MCF 10A (cell line): ENCODE measurements around the gene AFAP1L1. TPM values are rescaled to one million over a fixed set of nuclear protein-coding genes. Genes with fewer than 3 reads are reported as not detected.

Source experiments
- BruUV-seq: library from RNA; stranded (reverse); fragments of 400-500 nt; replicated peaks from 2 replicates; lab custom pipeline; 2021; lab: Mats Ljungman, UMichigan
- CTCF ChIA-PET: fragments of 300-600 bp; sonication (Branson Sonifier 250); formaldehyde crosslinking; extraction: SDS; loops from one replicate; lab custom pipeline; 2021; ENCODE audit warnings: antibody characterized with exemption, inconsistent platforms; lab: Yijun Ruan, JAX
- POLR2A ChIA-PET: fragments of 300-600, 350-650 bp; sonication (Branson Sonifier 250); formaldehyde crosslinking; extraction: SDS; loops from one replicate; lab custom pipeline; 2020; ENCODE audit warnings: antibody characterized with exemption, inconsistent platforms; lab: Yijun Ruan, JAX
- DNase-seq: peaks from one replicate; pipeline ENCODE4 v3.0.0-alpha.2; 2018; ENCODE audit not compliant: unreplicated experiment
- H3K27ac Mint-ChIP-seq: one replicate; pipeline ENCODE4 v1.8.0; 2022; ENCODE audit warnings: mild to moderate bottlenecking, low read depth, mixed read lengths; ENCODE audit not compliant: unreplicated experiment
- H3K27me3 Mint-ChIP-seq: one replicate; pipeline ENCODE4 v1.8.0; 2022; ENCODE audit warnings: mixed read lengths; ENCODE audit not compliant: insufficient read depth, unreplicated experiment
- H3K36me3 Mint-ChIP-seq: one replicate; pipeline ENCODE4 v1.8.0; 2022; ENCODE audit warnings: mild to moderate bottlenecking, moderate library complexity, mixed read lengths; ENCODE audit not compliant: insufficient read depth, unreplicated experiment
- H3K4me1 Mint-ChIP-seq: one replicate; pipeline ENCODE4 v1.8.0; 2022; ENCODE audit warnings: mixed read lengths; ENCODE audit not compliant: insufficient read depth, unreplicated experiment
- H3K4me3 Mint-ChIP-seq: one replicate; pipeline ENCODE4 v1.8.0; 2022; ENCODE audit warnings: mild to moderate bottlenecking, moderate library complexity, mixed read lengths; ENCODE audit not compliant: unreplicated experiment
- H3K9me3 Mint-ChIP-seq: one replicate; pipeline ENCODE4 v1.8.0; 2022; ENCODE audit warnings: mixed read lengths; ENCODE audit not compliant: unreplicated experiment
- CTCF ChIP-seq: fragments of 200-600 bp; IDR thresholded peaks from one replicate; pipeline ENCODE4 v1.8.0; 2022; ENCODE audit warnings: antibody characterized with exemption, mild to moderate bottlenecking; ENCODE audit not compliant: unreplicated experiment
- intact Hi-C: fragments of 100-400 bp; cut with micrococcal nuclease; formaldehyde crosslinking; loops from 2 replicates; pipeline ENCODE4 v1.14.1; 2022
- total RNA-seq: library from RNA; stranded (reverse); gene quantifications from 2 replicates; pipeline ENCODE4 v1.2.3, GENCODE V29; 2022

Gene AFAP1L1
- total RNA-seq, 1 experiment from 2014 or later = 4.8 TPM

GRCh38 chr5:149325166-149325735 is 53.6 kb downstream of the AFAP1L1 start:
- Mint-ChIP-seq H3K9me3 (no peaks in the 10 kb centered on the region), H3K27me3 (no peaks in the 10 kb centered on the region), H3K27ac (peak overlapping the region; percentile 96), H3K36me3 (peaks cover 6% of the 10 kb centered on the region), H3K4me3 (no peak overlapping the region), H3K4me1 (peaks cover 36% of the 10 kb centered on the region)
- intact Hi-C loops = no loop called here
- no TSS peak for BruUV-seq
- POLR2A ChIA-PET = interaction anchor here (0.6 to 7.3 kb wide), 17 partner anchors 9 to 239 kb away, joined by 3 to 213 read pairs (median 3); partner anchors contain the start of genes ABLIM3, CSNK1A1, GRPEL2 and PCYOX1L
- no peak for TF ChIP-seq CTCF
- peak; percentile 92 for DNase-seq
- CTCF ChIA-PET = interaction anchor here (0.6 to 27.3 kb wide), 15 partner anchors 8 to 1467 kb away, joined by 3 to 1231 read pairs (median 3); partner anchors contain the start of genes GRPEL2, IL17B and PCYOX1L

GRCh38 chr5:149325894-149326293 is 54.2 kb downstream of the AFAP1L1 start:
- Mint-ChIP-seq H3K27ac (peak overlapping the region; percentile 96), H3K9me3 (no peaks in the 10 kb centered on the region), H3K27me3 (no peaks in the 10 kb centered on the region), H3K4me3 (no peak overlapping the region), H3K4me1 (peaks cover 30% of the 10 kb centered on the region), H3K36me3 (peaks cover 6% of the 10 kb centered on the region)
- intact Hi-C loops = no loop called here
- POLR2A ChIA-PET = interaction anchor here (0.9 to 7.3 kb wide), 8 partner anchors 11 to 225 kb away, joined by 3 to 213 read pairs (median 29); partner anchors contain the start of genes CSNK1A1, GRPEL2 and PCYOX1L
- TF ChIP-seq CTCF = no peak
- no peak for DNase-seq
- BruUV-seq = no TSS peak
- CTCF ChIA-PET = interaction anchor here (0.6 to 27.3 kb wide), 9 partner anchors 9 to 239 kb away, joined by 3 to 1231 read pairs (median 3); partner anchors contain the start of genes GRPEL2, IL17B and PCYOX1L

GRCh38 chr5:149326611-149327010 is 55.0 kb downstream of the AFAP1L1 start:
- Mint-ChIP-seq H3K27me3 (no peaks in the 10 kb centered on the region), H3K4me1 (peaks cover 27% of the 10 kb centered on the region), H3K36me3 (peaks cover 6% of the 10 kb centered on the region), H3K4me3 (no peak overlapping the region), H3K9me3 (no peaks in the 10 kb centered on the region), H3K27ac (no peak overlapping the region)
- POLR2A ChIA-PET = interaction anchor here (6.2 kb wide), 1 partner anchor 18 kb away, joined by 213 read pairs; the partner anchor contains the start of gene GRPEL2
- no TSS peak for BruUV-seq
- intact Hi-C loops = no loop called here
- TF ChIP-seq CTCF = no peak
- DNase-seq = no peak
- CTCF ChIA-PET = interaction anchor here (0.8 to 27.3 kb wide), 4 partner anchors 10 to 238 kb away, joined by 4 to 1231 read pairs (median 122); partner anchors contain the start of genes GRPEL2, IL17B and PCYOX1L

- no TSS peak for BruUV-seq
- Mint-ChIP-seq H3K4me3 (no peak overlapping the region), H3K36me3 (peaks cover 6% of the 10 kb centered on the region), H3K27me3 (no peaks in the 10 kb centered on the region), H3K27ac (no peak overlapping the region), H3K4me1 (peaks cover 22% of the 10 kb centered on the region), H3K9me3 (no peaks in the 10 kb centered on the region)
- intact Hi-C loops = no loop called here
- no peak for DNase-seq
- TF ChIP-seq CTCF = no peak
- ChIA-PET CTCF (interaction anchor here (0.5 to 27.3 kb wide), 2 partner anchors 29 to 871 kb away, joined by 3 to 1231 read pairs; partner anchors contain the start of genes GRPEL2, IL17B and PCYOX1L), POLR2A (interaction anchor here (6.2 kb wide), 1 partner anchor 16 kb away, joined by 213 read pairs; the partner anchor contains the start of gene GRPEL2)
Measured at GRCh38 chr5:149328177-149328576, 56.5 kb downstream of the AFAP1L1 start.
